Hematopoietic multipotent progenitor cell treated with erythropoietin and hydrocortisone succinate and interleukin-3 and kit ligand, for 15 days (in vitro differentiated cells): ENCODE data around the gene PRKAG2.

ENCODE experiments used
- DNase-seq: peaks from one replicate; pipeline ENCODE4 v3.0.0-alpha.2; 2015; ENCODE audit warnings: low spot score

The PRKAG2 gene

DNA sequence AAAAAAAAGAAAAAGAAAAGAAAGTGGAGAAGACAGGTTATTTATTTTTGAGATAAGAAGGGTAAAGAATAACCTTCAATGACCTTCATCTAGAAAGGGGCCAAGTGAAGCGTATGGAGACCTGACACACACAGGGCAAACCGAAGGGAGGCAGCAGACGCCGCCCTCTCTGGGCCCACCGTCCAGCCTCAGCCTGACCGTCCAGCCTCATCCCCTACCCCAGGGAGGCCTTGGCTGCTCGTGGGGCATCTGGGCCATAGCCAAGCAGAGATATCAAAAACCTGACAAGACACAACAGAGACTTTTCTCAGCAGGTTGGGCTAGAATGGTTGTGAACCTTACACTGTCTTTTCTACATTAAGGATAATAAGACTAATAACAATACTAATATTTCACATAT, 10.9 kb downstream of the PRKAG2 start:
- no peak for DNase-seq

DNA sequence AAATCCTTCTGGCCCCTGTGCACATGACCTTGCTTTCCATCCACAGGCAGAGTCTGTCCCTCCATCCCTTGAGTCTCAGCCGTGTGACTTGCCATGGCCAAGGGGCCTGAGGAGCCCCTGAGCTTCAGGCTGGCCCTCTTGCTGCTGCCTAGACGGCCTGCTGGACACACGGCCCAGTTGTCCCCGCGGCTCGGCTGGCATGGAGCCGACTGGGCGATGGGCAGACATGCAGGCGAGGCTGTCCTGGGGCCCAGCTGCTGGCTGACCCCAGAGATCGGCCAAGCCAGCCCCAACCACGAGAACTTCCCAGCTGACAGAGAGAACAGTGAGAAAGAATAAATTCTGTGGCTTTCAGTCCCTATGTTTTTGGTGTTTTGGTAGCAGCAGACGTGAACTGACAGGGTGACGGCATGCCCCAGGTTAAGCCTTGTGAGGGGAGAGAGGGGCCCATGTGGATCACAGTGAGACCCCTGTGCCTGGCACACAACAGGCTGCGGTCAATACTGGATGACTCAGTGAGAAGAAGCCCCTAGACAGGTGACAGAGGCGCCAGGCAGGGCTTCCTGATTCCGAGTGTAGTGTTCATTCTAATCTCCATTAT, 11.7 kb downstream of the PRKAG2 start:
- no peak for DNase-seq

DNA sequence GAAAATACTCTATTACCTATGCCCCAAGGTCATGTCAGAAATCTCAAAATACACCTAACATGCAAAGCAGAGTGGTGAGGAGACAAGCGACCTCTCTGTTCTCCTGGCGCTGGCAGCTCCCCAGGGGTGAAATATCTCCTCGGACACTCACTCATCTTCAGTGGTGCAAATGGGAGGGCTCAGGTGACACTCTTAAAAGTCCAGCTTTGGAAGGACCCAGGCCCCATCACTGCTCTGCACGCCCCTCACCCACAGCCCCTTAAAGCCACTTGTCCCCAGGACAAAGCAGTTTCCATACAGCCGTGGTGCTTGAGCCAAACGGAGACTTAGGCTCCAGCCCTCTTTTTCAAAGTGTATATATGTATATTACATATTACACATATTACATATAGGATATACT, 12.4 kb downstream of the PRKAG2 start:
- DNase-seq, result no peak

DNA sequence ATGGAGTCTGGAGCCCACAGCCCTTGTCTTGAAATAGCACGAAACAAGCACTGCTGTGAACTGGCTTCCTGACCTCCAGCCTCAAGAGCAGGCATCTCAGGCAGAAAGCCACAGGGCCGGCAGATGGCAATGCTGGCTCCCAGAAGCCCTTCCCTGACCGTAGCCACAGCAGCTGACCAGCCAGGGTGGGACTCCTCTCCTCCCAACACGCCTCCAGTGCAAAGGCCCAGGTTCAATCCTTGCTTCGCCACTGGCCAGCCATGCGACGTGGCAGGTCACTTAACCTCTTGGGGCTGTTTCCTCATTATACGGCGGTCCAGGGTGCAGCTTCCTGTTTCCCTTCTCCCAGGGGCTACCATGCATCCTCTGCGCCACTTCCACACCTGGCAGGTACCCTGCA, 12.8 kb downstream of the PRKAG2 start:
- no peak for DNase-seq

DNA sequence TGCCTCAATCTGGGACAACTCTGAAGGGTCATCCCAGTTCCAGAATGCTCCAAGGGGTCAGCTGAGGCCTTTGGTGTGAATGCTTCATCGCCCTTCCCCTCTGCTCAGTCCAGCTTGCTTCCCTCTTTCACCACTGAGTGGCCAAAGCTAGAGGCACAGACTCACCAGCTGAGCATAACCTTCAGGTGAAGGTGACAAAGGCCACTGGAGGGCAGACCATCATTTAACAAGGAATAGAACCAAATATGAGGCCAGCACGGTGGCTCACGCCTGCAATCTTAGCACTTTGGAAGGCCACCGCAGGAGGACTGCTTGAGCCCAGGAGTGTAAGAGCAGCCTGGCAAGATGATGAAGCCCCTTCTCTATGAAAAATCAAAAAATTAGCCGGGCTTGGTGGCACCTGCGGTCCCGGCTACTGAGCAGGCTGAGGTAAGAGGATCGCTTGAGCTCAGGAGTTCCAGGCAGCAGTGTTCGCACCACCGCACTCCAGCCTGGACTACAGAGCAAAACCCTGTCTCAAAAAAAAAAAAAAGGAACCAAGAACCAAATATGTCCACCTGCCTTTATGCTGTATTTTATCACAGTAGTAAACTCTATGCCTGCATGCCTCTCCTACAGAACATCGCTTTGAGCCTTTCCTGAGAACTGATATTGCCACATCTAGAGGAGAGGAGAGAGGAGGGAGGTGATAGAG, 13.4 kb downstream of the PRKAG2 start:
- no peak for DNase-seq

DNA sequence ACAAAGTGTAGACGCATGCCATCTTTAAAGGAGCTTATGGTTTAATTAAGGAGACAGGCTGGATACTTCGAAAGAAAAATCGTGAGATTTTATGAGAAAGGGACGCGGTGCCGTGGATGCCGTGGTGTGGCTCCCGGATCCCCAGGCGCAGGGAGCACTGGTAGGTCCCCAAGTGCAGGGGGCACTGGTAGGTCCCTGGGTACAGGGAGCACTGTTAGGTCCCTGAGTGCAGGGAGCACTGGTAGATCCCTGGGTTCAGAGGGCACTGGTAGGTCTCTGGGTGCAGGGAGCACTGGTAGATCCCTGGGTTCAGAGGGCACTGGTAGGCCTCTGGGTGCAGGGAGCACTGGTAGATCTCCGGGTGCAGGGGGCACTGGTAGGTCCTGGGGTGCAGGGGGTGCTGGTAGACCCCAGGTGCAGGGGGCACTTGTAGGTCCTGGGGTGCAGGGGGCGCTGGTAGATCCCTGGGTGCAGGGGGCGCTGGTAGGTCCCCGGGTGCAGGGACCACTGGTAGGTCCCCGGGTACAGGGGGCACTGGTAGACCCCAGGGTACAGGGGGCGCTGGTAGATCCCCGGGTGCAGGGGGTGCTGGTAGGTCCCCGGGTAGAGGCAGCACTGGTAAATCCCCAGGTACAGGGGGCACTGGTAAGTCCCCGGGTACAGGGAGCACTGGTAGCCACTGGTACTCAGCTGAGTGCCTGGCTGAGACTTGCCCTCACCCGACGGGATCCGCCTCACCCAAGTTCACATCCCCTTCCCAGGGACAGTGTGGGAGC, 14.1 kb downstream of the PRKAG2 start:
- no peak for DNase-seq

DNA sequence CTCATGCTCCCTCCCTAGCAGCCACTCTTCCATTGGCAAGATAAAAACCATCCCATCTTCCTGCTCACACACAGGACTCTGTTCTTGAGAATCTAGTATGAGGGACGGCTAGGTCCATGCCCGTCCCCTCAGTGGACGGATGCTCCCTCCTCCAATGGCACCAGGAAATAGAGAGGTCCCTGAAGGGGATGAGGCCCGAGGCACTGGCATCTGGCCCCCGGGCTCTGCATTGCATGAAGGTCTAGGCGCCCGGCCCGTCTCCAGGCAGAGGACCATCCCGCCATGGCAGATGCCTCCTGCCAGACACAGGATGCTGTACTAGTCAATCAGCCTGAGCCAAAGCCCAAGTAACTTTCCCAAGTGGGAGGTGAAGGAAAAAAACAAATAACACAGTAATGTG, 15.0 kb downstream of the PRKAG2 start:
- no peak for DNase-seq

DNA sequence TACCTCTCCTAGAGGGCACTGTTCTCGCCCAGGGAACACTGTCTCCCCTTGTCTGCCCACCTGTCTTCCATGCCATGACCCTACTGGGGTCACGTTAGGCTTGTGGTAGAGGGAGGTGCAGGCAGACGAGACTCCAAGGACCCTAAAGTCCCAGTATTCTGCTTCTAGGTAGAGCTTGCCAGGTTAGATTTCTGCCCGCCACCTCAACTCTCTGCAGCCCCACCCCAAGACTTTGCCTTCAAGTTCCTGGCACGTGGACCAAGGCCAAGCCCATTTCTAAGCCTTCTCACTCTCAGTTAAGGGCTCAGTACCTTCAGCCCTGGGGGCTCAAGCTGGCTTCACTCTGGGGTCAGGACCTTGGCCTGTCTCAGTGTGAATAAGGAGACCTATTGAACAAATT, 16.1 kb downstream of the PRKAG2 start:
- DNase-seq, result no peak

DNA sequence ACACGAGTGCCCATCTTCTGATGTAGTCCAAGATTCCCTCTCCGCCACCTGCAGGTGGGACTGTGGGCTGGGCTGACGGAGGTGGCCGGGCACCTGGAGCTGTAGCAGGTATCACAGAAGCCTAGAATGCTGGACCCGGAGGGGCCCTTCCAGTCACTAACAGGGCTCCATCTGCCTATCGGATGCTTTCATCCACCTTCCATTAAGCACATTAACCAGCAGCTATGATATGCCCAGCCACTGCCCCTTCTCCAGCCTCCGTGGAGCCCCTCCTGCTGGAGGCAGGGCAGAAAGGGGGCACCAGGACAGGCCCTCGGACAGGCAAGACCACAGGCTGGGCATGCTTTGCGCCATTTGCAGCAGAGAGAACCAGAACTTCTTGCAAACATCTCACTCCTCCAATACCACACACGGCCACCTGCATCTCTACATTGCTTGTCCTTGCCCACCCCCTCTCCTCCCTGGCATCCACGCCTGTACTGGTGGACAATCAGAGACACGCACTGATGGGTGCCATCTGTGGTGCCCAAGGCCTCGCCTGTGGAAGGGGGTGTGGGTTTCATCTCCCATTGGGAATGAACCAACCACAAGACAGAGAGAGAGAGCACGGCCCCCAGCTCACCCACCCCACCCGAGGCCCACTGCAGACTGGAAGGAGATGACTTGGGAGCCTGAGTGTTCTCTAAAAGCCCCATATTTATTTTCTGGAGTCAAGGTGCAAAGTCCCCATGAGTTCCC, 16.8 kb downstream of the PRKAG2 start:
- no peak for DNase-seq

DNA sequence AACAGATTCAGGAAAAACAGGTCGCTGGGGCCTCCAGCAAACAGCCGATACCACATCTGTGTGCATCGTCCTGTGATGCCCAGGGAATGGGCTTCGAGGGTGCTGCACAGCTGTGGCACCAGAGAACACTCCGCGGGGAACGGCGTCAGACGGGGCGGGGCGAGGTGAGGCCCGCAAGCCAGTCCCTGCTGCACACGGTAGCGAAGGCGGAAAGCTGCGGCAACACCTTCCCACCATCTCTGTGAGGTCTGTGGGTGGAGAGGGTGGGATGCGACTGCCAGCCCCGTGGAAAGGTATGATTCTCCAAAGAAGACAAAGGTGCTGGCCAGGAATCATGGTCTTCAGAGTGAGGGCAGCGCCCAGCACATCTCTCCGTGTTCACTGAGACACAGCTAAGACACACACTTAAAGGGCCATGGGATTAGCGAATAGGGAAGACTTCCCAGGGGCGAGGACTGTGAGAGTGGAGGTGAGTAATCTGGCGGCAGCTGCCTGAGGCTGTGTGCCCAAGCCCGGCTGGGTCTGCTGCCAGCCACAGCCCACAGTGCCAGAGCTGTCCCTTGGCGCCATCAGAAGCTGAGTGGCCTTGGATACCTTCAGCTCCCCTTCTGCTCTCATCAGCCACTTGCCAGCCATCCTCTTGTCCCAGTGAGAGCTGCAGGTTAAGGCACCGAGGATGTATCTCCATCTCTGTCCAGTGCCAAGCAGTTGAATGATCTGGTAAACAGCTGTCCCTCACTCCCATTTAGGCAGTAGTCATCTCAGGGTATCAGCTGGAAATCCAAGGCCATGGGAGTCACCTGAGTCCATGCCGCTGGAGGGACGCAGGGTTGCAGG, 17.6 kb downstream of the PRKAG2 start:
- DNase-seq, result no peak

DNA sequence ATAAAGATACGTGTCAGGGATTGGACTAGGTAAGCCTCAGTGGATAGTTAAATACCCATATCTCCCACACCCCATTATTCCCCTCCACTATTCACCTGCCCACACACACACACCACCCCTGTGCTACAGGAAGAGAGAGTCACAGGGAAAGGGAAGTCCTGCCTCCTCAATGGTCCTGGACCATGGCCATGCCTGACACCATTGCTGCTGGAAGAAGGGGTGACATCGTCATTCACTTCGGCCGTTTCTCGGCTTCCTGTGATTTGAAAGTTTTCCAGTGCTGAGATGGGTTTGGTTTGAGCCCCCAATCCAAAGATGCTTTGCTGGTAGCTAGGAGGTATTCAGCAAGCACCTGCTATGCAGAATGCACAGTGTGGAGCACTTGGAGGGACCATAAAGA, 18.5 kb downstream of the PRKAG2 start:
- no peak for DNase-seq

DNA sequence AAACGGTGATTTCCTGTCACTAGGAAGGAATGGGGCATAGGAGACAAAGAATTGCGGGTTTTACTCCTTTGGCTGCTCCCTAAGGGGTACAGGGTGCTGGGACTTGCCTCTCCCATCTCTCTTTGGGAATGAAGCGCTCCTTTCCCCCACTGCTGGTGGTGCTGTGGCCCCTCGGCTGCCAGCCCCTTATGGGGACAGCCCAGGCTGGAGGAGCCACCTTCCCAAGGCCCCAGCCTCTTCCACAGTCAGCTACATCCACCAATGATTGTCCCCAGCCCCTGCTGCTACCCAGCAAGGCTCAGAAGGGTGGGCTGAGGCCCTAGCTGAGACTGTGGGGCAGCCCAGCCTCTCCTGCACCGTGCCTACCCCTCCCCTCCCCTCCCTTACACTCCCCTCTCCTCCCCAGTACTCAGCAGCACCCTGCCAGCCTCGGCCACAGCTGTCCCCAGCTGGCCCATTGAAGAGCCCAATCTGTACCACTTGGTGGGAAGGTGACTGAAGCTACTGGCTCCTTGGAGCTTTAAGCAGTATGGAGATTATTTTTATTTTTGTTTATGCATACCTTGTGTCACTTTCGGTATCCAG, 19.0 kb downstream of the PRKAG2 start:
- DNase-seq, result no peak

DNA sequence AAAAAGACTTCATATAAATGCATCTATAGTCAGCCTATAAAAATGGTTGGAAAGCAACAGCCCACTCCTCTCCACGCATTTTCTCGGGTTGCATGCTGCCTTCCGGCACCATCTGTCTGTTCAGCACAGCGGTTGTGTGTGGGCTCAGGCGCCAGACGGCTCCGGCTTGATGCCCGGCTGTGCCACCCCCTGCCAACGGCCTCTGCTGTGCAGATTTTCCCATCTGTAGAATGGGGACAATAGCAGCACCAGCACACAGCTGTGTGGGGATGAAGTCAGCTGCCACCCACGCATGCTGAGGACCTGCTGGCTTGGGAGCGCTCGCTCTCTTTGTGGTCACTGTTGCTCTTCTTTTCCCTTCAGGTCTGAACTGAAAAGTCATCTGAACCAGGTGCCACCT, 19.5 kb downstream of the PRKAG2 start:
- no peak for DNase-seq

DNA sequence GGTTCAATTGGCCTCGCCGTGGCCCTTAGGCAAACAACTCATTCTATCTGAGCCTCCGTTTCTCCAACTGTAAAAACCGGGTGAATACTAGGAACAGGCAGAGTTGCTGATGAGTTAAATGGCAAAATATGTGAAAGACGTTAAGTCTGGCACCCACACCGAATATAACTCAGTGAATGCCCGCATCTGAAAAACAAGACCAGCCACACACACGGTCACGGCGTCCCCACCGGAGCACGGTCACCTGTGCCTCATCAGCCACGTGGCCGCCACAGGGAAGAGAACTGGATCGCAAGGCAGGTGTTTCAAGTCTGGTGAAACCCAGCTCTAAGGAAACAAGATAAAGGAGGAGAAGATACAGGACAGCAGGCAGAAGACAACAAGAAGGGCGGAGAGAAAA, 20.4 kb downstream of the PRKAG2 start:
- DNase-seq, result no peak

DNA sequence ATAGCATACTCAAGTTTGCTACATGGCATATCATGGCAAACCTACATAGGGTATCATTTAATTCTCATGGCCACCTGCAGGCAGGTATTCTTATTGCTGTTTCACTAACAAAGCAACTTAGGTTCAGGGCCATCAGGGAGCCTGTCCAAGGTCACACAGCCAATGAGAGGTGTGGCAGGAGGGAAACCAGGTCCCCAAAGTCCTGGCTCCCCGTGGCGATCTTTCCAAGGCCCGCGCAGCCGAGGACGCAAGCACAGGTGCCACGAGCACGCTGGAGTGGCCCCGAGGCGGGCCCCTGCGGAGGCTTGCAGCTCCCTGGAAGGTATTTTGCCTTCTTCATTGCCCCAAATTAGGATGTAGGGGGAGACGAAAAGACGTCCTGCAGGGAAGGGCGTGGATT, 20.8 kb downstream of the PRKAG2 start:
- no peak for DNase-seq

DNA sequence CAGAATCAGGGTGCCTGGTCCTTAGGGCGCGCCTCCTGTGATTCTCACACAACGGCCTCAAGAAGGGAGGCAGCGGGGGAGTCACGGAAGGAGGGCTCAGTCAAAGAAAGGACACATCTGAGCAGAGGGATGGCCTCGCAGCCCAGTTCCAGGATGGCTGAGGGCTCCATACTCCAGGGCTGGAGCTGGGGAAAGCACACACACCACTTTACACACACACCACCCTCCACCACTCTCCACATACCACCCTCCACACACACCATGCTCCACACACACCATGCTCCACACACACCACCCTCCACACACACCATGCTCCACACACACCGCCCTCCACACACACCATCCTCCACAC, 22.2 kb downstream of the PRKAG2 start:
- DNase-seq, result no peak

DNA sequence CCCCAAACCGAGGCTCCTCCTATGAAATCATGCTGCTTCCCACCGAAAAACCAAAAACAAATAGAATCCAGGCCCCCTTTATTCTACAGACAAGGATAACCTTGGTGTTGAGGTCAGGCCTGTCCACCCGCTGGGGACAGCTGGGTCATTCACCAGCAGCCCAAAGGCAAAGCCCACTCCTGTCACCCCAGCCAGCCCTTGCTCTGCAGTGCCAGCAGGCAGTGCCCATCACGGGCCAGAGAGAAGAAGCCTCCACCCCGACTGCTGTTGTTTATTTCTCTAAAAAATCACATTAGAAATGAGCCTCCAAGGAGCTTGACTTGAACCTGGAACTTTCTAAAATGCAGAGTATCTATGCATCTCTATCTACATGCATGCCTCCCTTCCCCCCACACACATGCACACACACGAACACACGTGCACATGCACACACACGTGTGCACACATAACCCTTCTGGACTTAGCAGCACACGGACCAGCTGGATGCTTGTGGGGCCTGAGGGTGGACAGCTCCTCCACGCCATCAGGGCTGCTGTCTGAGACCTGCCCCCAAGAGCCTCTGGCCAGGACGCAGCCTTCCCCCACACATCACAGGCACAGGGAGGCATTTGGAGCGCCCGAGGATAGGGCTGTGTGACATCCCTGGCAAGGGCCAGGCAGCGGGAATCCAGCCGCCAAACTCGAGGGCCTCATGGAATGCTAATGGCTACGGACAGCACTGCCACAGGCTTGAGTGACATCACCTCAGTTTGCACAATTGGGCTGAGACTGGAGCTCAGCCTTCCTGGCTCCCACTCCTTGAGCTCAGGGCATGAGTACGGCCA, 22.8 kb downstream of the PRKAG2 start:
- DNase-seq, result no peak

DNA sequence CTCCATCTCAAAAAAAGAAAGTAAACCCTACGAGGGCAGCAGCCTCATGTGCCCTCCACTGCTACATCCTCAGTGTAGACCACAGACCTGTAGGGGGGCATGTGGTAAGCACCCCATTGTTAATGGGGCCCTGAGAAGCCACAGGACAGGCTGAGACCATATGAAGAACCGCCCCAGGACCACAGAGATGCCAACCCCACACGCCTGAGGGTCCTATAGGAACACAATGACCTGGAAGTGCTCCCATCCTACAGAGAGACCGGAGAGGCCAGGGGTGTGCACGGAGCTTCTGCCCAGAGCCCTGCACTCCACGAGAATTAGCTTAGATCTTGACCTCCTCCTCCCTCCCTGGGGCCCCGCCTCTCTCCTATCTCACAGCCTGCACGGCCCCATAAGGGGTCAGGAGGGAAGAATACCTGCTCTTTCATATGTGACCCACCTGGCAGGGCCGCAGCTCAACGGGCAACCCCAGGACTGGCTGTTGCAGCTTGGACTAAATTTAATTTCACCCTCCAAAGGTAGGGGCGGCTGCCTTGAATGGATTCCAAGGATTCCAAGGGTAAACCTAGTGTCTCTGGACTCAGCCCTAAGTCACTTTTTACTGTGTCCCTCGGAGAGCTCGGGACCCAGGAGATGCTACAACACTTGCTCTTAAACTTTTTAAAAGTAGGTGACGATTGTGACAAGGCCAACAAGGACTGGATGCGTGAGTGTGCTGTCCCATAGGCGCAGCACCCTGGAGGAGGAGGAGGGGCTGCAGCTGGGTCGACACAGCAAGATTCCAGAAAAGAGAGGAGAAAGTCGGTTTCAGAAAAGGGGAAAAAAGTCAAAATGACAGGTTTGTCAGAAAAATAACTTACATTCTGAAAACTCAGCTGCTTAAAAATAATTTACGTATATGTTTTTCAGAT, 24.2 kb downstream of the PRKAG2 start:
- no peak for DNase-seq

DNA sequence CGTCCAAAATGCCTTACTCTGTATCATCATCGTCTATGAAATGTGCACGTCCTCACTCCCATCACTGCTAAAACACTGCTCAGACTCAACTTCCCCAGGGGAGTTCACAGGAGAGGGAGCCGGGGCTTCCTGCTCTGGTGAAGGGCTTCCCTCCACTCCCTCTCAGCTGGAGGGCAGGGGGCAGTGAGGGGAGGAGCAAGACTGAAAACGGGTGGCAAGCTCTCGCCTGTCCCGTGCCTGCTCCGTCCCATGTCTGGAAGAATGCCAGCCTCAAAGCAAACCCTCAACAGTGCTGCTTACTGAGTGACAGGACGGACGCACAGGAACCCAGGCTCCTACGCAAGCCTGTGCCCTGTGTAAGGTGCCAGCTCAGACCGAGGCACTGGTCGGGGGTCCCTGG, 25.1 kb downstream of the PRKAG2 start:
- DNase-seq, result no peak
